HCT116 (cell line): ENCODE results near the gene THSD7A. TPM values are rescaled to one million over a fixed set of nuclear protein-coding genes. Genes with fewer than 3 reads are reported as not detected.

Source experiments
- ATAC-seq: fragments of 200-7000 bp; cut with Tn5 transposase; 2 replicates; pipeline ENCODE4 v1.9.1; 2020; ENCODE audit warnings: mild to moderate bottlenecking, moderate library complexity
- BruUV-seq: library from RNA; stranded (reverse); fragments of 400-500 nt; replicated peaks from 2 replicates; lab custom pipeline; 2021; lab: Mats Ljungman, UMichigan
- CTCF ChIA-PET: fragments of 300-600 bp; sonication (Branson Sonifier 250); formaldehyde crosslinking; loops from one replicate; lab custom pipeline; 2021; ENCODE audit warnings: antibody characterized with exemption; lab: Charles Lee
- POLR2A ChIA-PET: fragments of 300-600, 350-600 bp; sonication (Branson Sonifier 250); formaldehyde crosslinking; loops from one replicate; lab custom pipeline; 2021; ENCODE audit warnings: antibody characterized with exemption; lab: Charles Lee
- RAD21 ChIA-PET, 2 experiments: fragments of 300-600 bp; sonication (Branson Sonifier 250); formaldehyde crosslinking; loops; one replicate each; lab custom pipeline; 2023; ENCODE audit warnings: low total read pairs in 2 of 2; ENCODE audit not compliant: uncharacterized antibody in 2 of 2, unreplicated experiment in 2 of 2, low non-redundant PET in 1 of 2; lab: Charles Lee
- DNase-seq: peaks from one replicate; pipeline ENCODE4 v3.0.0-alpha.2; 2010; ENCODE audit warnings: low read depth, low spot score
- H2AFZ ChIP-seq: fragments of 200-600 bp; shearing (Covaris generic), sonication (generic); 2 replicates; pipeline ENCODE4 v1.6.1; 2017; ENCODE audit warnings: low read depth, mixed run types, mixed read lengths, antibody characterized with exemption, low read length; ENCODE audit not compliant: poor library complexity, severe bottlenecking
- H3K27ac ChIP-seq: 2 replicates; pipeline ENCODE4 v1.5.1; 2012; ENCODE audit warnings: low read depth, low read length
- H3K27me3 ChIP-seq: fragments of 200-600 bp; sonication (generic); 2 replicates; pipeline ENCODE4 v1.6.1; 2016; ENCODE audit warnings: mixed run types, low read length, mixed read lengths; ENCODE audit not compliant: insufficient read depth
- H3K36me3 ChIP-seq, 2 experiments: fragments of 200-500 bp in 1 of 2; fragments of 200-600 bp in 1 of 2; sonication (Bioruptor generic) in 1 of 2; sonication (generic) in 1 of 2; 2 replicates each; pipeline versions ENCODE4 v1.5.1 to v1.6.1; 2014 to 2016; ENCODE audit warnings: low read length in 2 of 2, inconsistent platforms in 1 of 2, mixed read lengths in 1 of 2, mixed run types in 1 of 2; ENCODE audit not compliant: insufficient read depth in 2 of 2, control insufficient read depth in 1 of 2
- H3K4me1 ChIP-seq, 2 experiments: fragments of 200-600 bp in 1 of 2; sonication (generic) in 1 of 2; 2 replicates each; pipeline versions ENCODE4 v1.5.1 to v1.6.1; 2012 to 2017; ENCODE audit warnings: low read length in 2 of 2, inconsistent platforms in 1 of 2, mild to moderate bottlenecking in 1 of 2, mixed read lengths in 1 of 2, mixed run types in 1 of 2, moderate library complexity in 1 of 2; ENCODE audit not compliant: insufficient read depth in 2 of 2, control insufficient read depth in 1 of 2
- H3K4me2 ChIP-seq: fragments of 200-600 bp; sonication (generic); 2 replicates; pipeline ENCODE4 v1.6.1; 2017; ENCODE audit warnings: mixed run types, low read length, mixed read lengths
- H3K4me3 ChIP-seq, 2 experiments: fragments of 200-600 bp in 1 of 2; sonication (generic) in 1 of 2; replicated peaks in 1 of 2; 2 replicates each; pipeline ENCODE4 v1.5.1; 2011 to 2016; ENCODE audit warnings: low read length in 2 of 2, control low read depth in 1 of 2, low read depth in 1 of 2, mild to moderate bottlenecking in 1 of 2, mixed read lengths in 1 of 2, mixed run types in 1 of 2
- H3K79me2 ChIP-seq: fragments of 200-600 bp; sonication (generic); 2 replicates; pipeline ENCODE4 v1.6.1; 2017; ENCODE audit warnings: mild to moderate bottlenecking, mixed run types, low read length, moderate library complexity, mixed read lengths; ENCODE audit not compliant: insufficient read depth
- H3K9ac ChIP-seq: fragments of 200-600 bp; sonication (generic); 2 replicates; pipeline ENCODE4 v1.6.1; 2016; ENCODE audit warnings: low read length, mixed read lengths
- H3K9me2 ChIP-seq: fragments of 200-600 bp; sonication (generic), shearing (Covaris generic); 2 replicates; pipeline ENCODE4 v1.6.1; 2017; ENCODE audit warnings: mixed run types, mild to moderate bottlenecking, moderate library complexity; ENCODE audit not compliant: insufficient read depth
- H3K9me3 ChIP-seq, 2 experiments: fragments of 200-500 bp in 1 of 2; fragments of 200-600 bp in 1 of 2; sonication (Bioruptor generic) in 1 of 2; sonication (generic) in 1 of 2; 2 replicates each; pipeline ENCODE4 v1.6.1; 2014 to 2017; ENCODE audit warnings: low read length in 2 of 2, mixed read lengths in 2 of 2, inconsistent platforms in 1 of 2, low read depth in 1 of 2, mild to moderate bottlenecking in 1 of 2, mixed run types in 1 of 2, moderate library complexity in 1 of 2; ENCODE audit not compliant: control insufficient read depth in 1 of 2, insufficient read depth in 1 of 2
- H4K20me1 ChIP-seq: fragments of 200-600 bp; sonication (generic), shearing (Covaris generic); 2 replicates; pipeline ENCODE4 v1.6.1; 2017; ENCODE audit warnings: mixed run types, mild to moderate bottlenecking, moderate library complexity; ENCODE audit not compliant: insufficient read depth
- CBX3 ChIP-seq: IDR thresholded peaks from 2 replicates; pipeline ENCODE4 v1.6.1; 2012; ENCODE audit warnings: low read depth
- EZH2 ChIP-seq: fragments of 200-600 bp; sonication (generic); IDR thresholded peaks from 2 replicates; pipeline ENCODE4 v1.6.1; 2017; ENCODE audit warnings: antibody characterized with exemption, mixed run types
- FOSL1 ChIP-seq: IDR thresholded peaks from 2 replicates; pipeline ENCODE4 v1.6.1; 2012; ENCODE audit warnings: low read depth
- JUND ChIP-seq: IDR thresholded peaks from 2 replicates; pipeline ENCODE4 v1.6.1; 2012
- POLR2A ChIP-seq: IDR thresholded peaks from 2 replicates; pipeline ENCODE4 v1.7.0; 2011; ENCODE audit warnings: borderline replicate concordance; ENCODE audit not compliant: insufficient read depth, insufficient read length; ENCODE audit errors: extremely low read depth
- POLR2AphosphoS5 ChIP-seq: IDR thresholded peaks from 2 replicates; pipeline ENCODE4 v1.6.1; 2011; ENCODE audit warnings: mild to moderate bottlenecking, low read depth, low read length, moderate library complexity
- RAD21 ChIP-seq: IDR thresholded peaks from 2 replicates; pipeline ENCODE4 v1.6.1; 2012; ENCODE audit warnings: low read depth, mild to moderate bottlenecking
- SIN3A ChIP-seq: IDR thresholded peaks from 2 replicates; pipeline ENCODE4 v1.6.1; 2012; ENCODE audit warnings: low read depth
- SP1 ChIP-seq: IDR thresholded peaks from 2 replicates; pipeline ENCODE4 v1.6.1; 2012; ENCODE audit warnings: low read depth
- TCF7L2 ChIP-seq: IDR thresholded peaks from 2 replicates; pipeline ENCODE4 v1.7.0; 2011; ENCODE audit warnings: borderline replicate concordance, inconsistent platforms; ENCODE audit not compliant: insufficient read depth, insufficient read length; ENCODE audit errors: extremely low read depth
- YY1 ChIP-seq: IDR thresholded peaks from 2 replicates; pipeline ENCODE4 v1.6.1; 2011; ENCODE audit warnings: low read length, low read depth, moderate library complexity, mild to moderate bottlenecking; ENCODE audit not compliant: insufficient replicate concordance; ENCODE audit errors: extremely low read depth
- ZNF274 ChIP-seq: fragments of 200-500 bp; sonication (Bioruptor generic); IDR thresholded peaks from 2 replicates; pipeline ENCODE4 v1.6.1; 2014; ENCODE audit warnings: mild to moderate bottlenecking, low read depth, low read length, inconsistent platforms
- intact Hi-C: fragments of 100-400 bp; cut with micrococcal nuclease; formaldehyde crosslinking; loops from 2 replicates; pipeline ENCODE4 v1.10.0; 2022
- total RNA-seq: library from RNA; stranded (reverse); gene quantifications from one replicate; pipeline ENCODE4 v1.2.1, GENCODE V29; 2021; ENCODE audit not compliant: unreplicated experiment
- TF ChIP-seq, protein P1 (sequence below): IDR thresholded peaks from 2 replicates; pipeline ENCODE4 v1.6.1; 2011; ENCODE audit warnings: mild to moderate bottlenecking, low read length, moderate library complexity; ENCODE audit not compliant: insufficient replicate concordance; ENCODE audit errors: extremely low read depth
- TF ChIP-seq, protein P2 (sequence below): IDR thresholded peaks from 2 replicates; pipeline ENCODE4 v1.6.1; 2012

The THSD7A gene
- total RNA-seq, 1 experiment from 2014 or later = 0.05 TPM

DNA sequence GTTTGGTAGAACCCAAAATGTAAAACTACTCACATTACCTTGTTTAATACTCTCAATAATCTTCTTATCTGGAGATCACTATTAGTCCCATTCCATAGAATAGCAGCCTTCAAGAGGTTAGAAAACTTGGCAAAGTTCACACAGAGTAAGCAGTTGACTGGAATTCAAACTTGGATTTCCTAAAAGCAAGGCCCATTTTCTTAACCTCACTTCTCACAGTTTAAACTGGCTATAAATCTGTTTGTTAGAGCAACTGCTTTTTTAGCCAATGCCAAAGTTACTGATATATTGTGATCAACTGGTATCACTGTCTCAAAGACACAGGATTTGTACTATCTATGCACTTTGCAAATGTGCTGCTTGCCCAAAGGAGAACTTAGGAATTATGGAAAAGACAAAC, 230.2 kb downstream of the THSD7A start:
- POLR2A ChIA-PET = no interaction called here
- BruUV-seq = no TSS peak
- intact Hi-C loops = no loop called here

More for the DNA sequence above, 230.2 kb downstream of the THSD7A start:
- no peak overlapping the region for H2AFZ ChIP-seq
- RAD21 ChIA-PET = no interaction called here
- no peak for TF ChIP-seq RAD21
- TF ChIP-seq CBX3 = no peak
- no peak for TF ChIP-seq YY1
- TF ChIP-seq, protein P1, sequence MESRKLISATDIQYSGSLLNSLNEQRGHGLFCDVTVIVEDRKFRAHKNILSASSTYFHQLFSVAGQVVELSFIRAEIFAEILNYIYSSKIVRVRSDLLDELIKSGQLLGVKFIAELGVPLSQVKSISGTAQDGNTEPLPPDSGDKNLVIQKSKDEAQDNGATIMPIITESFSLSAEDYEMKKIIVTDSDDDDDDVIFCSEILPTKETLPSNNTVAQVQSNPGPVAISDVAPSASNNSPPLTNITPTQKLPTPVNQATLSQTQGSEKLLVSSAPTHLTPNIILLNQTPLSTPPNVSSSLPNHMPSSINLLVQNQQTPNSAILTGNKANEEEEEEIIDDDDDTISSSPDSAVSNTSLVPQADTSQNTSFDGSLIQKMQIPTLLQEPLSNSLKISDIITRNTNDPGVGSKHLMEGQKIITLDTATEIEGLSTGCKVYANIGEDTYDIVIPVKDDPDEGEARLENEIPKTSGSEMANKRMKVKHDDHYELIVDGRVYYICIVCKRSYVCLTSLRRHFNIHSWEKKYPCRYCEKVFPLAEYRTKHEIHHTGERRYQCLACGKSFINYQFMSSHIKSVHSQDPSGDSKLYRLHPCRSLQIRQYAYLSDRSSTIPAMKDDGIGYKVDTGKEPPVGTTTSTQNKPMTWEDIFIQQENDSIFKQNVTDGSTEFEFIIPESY = no peak
- no peak for TF ChIP-seq TCF7L2
- no peak for TF ChIP-seq ZNF274
- no peak for TF ChIP-seq JUND
- TF ChIP-seq SIN3A = no peak
- no peak for TF ChIP-seq POLR2AphosphoS5
- TF ChIP-seq EZH2 = no peak
- TF ChIP-seq, protein P2, sequence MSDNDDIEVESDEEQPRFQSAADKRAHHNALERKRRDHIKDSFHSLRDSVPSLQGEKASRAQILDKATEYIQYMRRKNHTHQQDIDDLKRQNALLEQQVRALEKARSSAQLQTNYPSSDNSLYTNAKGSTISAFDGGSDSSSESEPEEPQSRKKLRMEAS = no peak
- no peak for TF ChIP-seq SP1
- TF ChIP-seq FOSL1 = no peak
- no peak for TF ChIP-seq POLR2A
- no peak overlapping the region for H3K4me2 ChIP-seq
- H3K9me2 ChIP-seq = no peaks in the 10 kb centered on the region
- H3K9ac ChIP-seq = no peak overlapping the region
- DNase-seq (no peak), ATAC-seq (no peak)
- CTCF ChIA-PET = no interaction called here
- no peaks in the 10 kb centered on the region for H4K20me1 ChIP-seq
- no peaks in the 10 kb centered on the region for H3K9me3 ChIP-seq
- H3K36me3 ChIP-seq = no peaks in the 10 kb centered on the region
- no peaks in the 10 kb centered on the region for H3K79me2 ChIP-seq
- H3K4me1 ChIP-seq = no peaks in the 10 kb centered on the region
- H3K27ac ChIP-seq = no peak overlapping the region
- no peaks in the 10 kb centered on the region for H3K27me3 ChIP-seq
- H3K4me3 ChIP-seq = no peak overlapping the region
